HG03025 (cell line): ENCODE results near the gene SORCS3.

Source experiments
- ATAC-seq: cut with Tn5 transposase; IDR thresholded peaks from one replicate; pipeline ENCODE4 v1.9.1; 2021; ENCODE audit warnings: mild to moderate bottlenecking, moderate library complexity; ENCODE audit not compliant: unreplicated experiment, low FRiP score

The SORCS3 gene

GRCh38 chr10:105146436-105146835, 505.3 kb downstream of the SORCS3 start:
- no peak for ATAC-seq

- no peak for ATAC-seq
Measured at GRCh38 chr10:105148456-105148855, 507.4 kb downstream of the SORCS3 start.

DNA sequence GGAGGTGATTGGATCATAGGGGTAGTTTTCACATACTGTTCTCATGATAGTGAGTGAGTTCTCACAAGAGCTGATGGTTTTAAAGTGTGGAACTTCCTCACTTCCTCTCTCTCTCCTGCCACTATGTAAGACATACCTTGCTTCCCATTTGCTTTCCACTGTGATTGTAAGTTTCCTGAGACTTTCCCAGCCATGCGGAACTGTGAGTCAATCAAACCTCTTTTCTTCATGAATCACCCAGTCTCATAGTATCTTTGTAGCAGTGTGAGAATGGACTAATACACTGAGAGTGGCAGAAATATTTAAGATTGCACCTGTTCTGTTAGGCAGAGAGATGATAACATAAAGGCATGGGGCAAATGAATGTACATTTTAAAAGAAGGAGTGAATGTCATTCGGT, 507.8 kb downstream of the SORCS3 start:
- no peak for ATAC-seq

DNA sequence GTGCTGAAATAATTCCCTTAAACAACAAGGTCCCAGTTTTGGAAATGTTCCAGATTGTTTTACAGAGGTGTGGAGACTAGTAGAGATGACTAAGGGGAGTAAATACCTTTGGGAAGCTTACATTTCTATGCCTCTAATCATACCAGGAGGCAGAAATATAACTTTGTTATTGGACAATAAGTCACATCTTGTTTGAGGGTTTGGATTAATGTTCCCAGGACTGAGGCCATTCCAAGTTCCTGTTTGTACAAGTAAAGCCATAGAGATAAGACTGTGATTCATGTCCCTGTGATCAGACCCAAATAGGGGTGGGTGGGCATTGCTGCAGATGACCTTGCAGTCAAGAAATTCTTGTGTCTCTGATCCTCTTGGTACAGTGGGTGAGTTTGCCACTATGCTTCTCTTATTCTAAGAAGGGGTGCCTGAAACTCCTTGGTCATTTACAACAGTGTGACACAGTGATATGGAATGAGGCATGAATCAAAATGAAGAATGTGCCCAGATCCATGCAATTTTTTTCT, 508.3 kb downstream of the SORCS3 start:
- ATAC-seq = no peak

DNA sequence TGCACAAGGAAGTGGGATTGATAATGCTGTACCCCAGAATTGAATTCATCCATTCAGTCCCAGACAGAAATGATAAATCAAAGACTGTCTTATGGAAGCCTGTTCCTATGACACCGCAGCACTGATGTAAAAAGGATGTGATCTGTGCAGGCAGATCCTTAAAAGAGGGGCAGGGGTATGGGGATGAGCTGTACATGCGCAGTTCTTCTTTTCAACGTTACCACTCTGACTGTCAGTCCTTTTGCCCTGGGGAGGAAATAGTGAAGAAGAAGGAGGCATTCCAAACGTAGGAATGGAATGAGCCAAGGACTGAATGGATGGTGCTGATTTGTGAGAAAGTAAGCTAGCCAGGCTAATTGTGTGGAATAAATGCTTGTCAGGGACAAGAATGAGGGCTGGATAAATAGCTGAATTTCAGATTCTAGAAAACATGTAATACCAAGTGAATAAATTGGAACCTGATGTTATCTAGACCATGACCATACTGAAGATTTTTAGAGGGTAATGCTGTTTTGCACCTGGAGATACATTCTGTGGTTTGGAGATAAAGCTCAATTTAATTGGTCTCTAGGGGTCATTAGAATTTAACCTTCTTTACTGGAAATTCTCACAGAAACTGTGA, 509.3 kb downstream of the SORCS3 start:
- ATAC-seq = no peak

- ATAC-seq = no peak
Measured at GRCh38 chr10:105154736-105155135, 513.6 kb downstream of the SORCS3 start.

DNA sequence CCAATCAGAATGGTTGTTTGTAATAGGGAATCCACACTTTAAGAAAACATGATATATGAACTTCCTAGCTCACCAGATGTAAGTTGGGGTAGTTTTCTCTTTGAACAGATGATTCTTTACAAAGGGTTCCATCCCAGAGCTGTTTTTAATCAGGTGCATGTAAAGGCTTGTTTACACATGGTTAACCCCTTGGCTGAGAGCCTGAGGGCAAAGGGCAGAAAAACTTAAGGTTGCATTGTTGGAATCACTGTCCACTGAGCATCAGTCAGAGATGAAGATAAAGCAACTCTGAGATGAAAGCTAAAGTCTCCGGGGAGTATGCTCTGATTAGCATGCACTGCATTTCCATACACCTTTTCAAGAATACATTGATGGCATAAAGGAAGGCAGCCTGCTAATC, 518.2 kb downstream of the SORCS3 start:
- no peak for ATAC-seq

DNA sequence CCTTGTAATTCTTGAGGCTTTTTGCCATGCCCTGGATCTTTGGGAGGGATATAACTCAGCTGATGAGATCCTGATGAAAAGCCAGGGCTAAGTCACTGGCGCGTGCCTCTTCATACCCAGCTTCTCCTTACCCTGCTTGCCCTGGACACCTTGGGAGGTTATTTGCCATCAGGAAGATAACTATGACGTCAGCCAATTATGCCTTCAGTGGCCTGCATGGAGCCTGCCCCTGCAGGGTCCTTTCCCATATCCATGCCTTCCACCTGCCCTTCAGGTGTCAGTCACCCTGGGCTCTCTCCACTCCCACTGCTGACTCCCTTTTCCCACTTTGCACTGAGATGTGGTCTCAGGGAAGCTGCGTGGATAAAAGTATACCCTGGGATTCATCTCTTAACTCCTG, 520.1 kb downstream of the SORCS3 start:
- ATAC-seq = no peak

GRCh38 chr10:105161767-105162166, 520.7 kb downstream of the SORCS3 start:
- no peak for ATAC-seq

- no peak for ATAC-seq
Measured at GRCh38 chr10:105170521-105170920, 529.4 kb downstream of the SORCS3 start.

DNA sequence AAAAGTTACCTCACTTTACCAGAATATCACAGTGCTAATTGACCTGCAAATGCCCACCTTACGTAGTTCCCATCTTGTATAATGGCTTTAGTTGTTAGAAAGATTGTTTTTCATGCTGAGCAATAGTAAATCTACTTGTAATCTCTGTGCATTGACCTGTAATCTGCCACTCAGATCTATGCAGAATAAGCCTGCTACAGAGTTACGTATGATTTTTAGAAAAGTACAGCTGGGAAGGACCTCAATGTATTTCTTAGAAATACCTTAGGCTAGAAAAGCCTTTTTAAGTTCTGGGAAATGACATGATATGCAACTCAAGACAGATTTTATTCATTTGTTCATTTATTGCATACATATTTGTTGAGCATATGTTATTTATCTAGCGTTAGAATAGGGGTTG, 530.9 kb downstream of the SORCS3 start:
- ATAC-seq = no peak

- ATAC-seq = no peak
Measured at GRCh38 chr10:105181626-105182025, 540.5 kb downstream of the SORCS3 start.

GRCh38 chr10:105183536-105183935, 542.4 kb downstream of the SORCS3 start:
- ATAC-seq = no peak

DNA sequence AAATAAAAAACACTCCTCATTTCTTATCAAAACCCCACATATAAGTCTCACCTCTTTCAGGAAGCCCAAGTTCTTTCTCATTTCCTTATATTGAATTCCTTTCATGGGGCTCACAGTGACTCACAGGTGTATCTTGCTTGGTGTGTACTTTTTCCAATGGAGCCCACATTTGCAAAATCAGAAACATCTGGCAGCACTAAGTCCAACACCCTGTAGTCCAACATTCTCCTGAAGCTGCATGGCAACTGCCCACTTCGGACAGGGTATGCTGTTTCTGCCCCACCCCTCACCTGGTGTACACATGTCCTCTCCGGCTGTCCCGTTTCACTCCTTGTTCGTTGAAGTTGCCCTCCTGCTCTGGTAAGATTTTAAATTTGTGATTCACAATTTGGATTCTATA, 544.1 kb downstream of the SORCS3 start:
- no peak for ATAC-seq

DNA sequence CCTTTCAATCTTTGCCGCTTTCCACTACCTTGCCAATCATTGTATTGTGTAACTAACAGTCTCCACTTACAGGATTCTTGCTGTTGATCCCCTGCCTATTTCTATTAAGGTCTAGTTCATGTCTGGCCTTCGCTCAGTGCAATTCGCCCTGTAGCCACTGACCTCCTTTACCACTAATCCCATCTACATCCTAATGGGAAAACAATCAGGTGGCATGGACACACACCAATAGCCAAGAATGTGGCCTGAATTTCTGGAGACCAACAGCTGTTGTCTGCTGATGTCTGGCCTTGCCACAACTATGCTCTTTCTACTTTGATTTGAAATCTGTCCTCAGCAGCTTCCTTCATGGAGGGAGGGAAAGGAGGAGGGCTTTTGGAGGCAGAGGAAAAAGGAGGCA, 546.2 kb downstream of the SORCS3 start:
- no peak for ATAC-seq

DNA sequence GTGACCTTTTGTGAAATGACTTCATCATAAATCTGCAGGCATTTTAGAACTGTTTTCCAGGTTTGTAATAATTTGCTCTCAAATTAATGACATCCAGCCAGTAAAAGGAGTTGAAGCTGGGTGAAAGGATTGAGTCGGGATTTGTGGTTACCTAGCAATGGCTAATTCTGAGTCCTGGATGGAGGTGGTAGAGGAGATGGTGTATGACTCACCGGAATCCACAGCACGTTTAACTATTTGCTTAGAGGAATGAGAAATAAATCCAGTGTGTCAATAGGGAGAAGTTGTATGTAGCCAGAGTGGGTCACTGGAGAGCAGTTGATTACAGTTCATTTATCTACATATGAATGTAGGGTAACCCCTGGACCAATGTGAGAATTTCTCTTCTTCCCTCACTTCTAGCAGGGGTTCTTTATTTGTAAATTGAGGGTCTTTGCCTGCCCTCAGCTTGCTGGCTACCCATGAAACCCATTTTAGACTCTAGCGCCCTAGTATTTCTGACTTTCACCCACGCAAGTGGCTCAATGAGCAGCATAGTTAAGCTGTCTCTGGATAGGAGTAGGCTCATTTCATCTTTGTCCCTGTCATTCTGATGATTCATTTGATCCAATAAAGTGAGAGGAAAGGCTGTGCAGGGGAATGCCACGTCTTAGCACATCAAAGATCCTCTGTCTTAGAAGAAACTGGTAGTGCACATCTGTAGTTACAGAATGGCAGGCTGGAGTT, 547.8 kb downstream of the SORCS3 start:
- ATAC-seq = no peak

GRCh38 chr10:105189463-105189800, 548.3 kb downstream of the SORCS3 start:
- no peak for ATAC-seq

DNA sequence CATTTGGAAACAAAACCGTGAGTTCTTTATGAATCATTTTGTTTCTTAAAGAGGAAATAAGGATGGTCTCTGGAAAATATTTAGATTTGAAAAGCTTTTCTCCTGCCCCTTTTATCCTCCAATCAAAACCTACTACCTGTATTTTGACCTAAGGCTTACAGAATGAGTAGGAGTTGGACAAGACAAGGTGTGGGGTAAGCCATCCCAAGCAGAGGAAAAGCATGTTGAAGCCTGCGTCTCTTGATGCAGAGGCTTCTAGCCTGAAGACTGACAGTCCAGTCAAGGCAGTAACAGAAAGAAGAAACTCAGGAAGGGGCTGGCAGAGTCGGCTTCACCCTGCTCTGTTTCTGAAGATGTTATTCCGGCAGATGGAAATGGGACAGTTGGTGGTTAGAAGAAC, 551.1 kb downstream of the SORCS3 start:
- ATAC-seq = no peak

GRCh38 chr10:105192861-105193260, 551.8 kb downstream of the SORCS3 start:
- no peak for ATAC-seq

- ATAC-seq = no peak
Measured at GRCh38 chr10:105195831-105196230, 554.7 kb downstream of the SORCS3 start.

GRCh38 chr10:105197598-105198364, 556.7 kb downstream of the SORCS3 start:
- ATAC-seq = no peak

- ATAC-seq = no peak
Measured at GRCh38 chr10:105206616-105207015, 565.5 kb downstream of the SORCS3 start.
